ENCODE data around the gene TRIM72. TPM values are rescaled to one million over a fixed set of nuclear protein-coding genes. Genes with fewer than 3 reads are reported as not detected.

Gene TRIM72
- total and polyA plus RNA-seq, 2 of the 8 experiments (the other 6 are each of a cell fraction or from before 2014, with no cell fraction given) = 0.57 to 2.1 TPM

GRCh38 chr16:31189412-31189778 is 24.5 kb upstream of the TRIM72 start:
- Histone ChIP-seq H3K14ac (ENCODE audit: insufficient read length) (no peak overlapping the region), H3K27me3 (replicated peaks in 1 of 4; ENCODE audit: control insufficient read depth in 3 of 4, extremely low read depth in 1 of 4, insufficient read depth in 3 of 4, low read length in 3 of 4) (no peaks in the 10 kb centered on the region), H2AFZ (ENCODE audit: low read length) (no peak overlapping the region), H4K20me1 (replicated peaks in 1 of 2; ENCODE audit: control insufficient read depth in 1 of 2, insufficient read depth in 2 of 2, low read length in 2 of 2) (peaks cover 17 to 49% of the 10 kb centered on the region in 2 experiments), H3K23me2 (ENCODE audit: low read depth, low read length) (no peaks in the 10 kb centered on the region), H3K4me3 (ENCODE audit: extremely low read depth in 1 of 4, insufficient read depth in 2 of 4, low read depth in 3 of 4, low read length in 4 of 4) (no peak overlapping the region), H3K4ac (replicated peaks; ENCODE audit: insufficient read length, low read depth, low read length) (no peak overlapping the region), H2BK15ac (ENCODE audit: low read length) (no peak overlapping the region), H3K27ac (ENCODE audit: low read depth, low read length) (no peak overlapping the region), H3K9ac (replicated peaks in 1 of 4; ENCODE audit: extremely low read depth in 1 of 4, low read depth in 3 of 4, low read length in 3 of 4) (no peak overlapping the region), H2BK120ac (replicated peaks; ENCODE audit: low read depth, low read length) (no peak overlapping the region), H2BK12ac (ENCODE audit: low read depth, low read length) (no peak overlapping the region), H4K91ac (replicated peaks; ENCODE audit: insufficient read length, low read length) (no peak overlapping the region), H2BK20ac (ENCODE audit: low read length) (no peak overlapping the region), H3K79me2 (ENCODE audit: control insufficient read depth in 1 of 2, insufficient read depth in 2 of 2, low read length in 2 of 2) (peaks cover 3 to 64% of the 10 kb centered on the region in 2 experiments), H2BK5ac (ENCODE audit: low read depth, low read length) (no peak overlapping the region), H4K8ac (ENCODE audit: extremely low read depth, insufficient read depth, low read length) (no peak overlapping the region), H3K56ac (replicated peaks; ENCODE audit: insufficient read length, low read depth, low read length) (no peak overlapping the region), H3K9me3 (ENCODE audit: insufficient read depth in 2 of 2, low read depth in 1 of 2, low read length in 1 of 2) (no peaks in the 10 kb centered on the region), H3K4me2 (ENCODE audit: insufficient read depth in 1 of 2, low read depth in 2 of 2, low read length in 2 of 2) (no peak overlapping the region), H3K18ac (ENCODE audit: extremely low read depth, low read length) (no peak overlapping the region), H2AK5ac (ENCODE audit: low read depth, low read length) (no peak overlapping the region), H3K23ac (ENCODE audit: insufficient read length) (no peak overlapping the region), H4K5ac (ENCODE audit: insufficient read length, low read depth, low read length) (no peak overlapping the region), H3K4me1 (replicated peaks in 1 of 4; ENCODE audit: control insufficient read depth in 3 of 4, insufficient read depth in 4 of 4, low read length in 3 of 4) (no peaks in the 10 kb centered on the region), H3K36me3 (ENCODE audit: control insufficient read depth in 2 of 4, insufficient read depth in 4 of 4, low read length in 3 of 4) (peaks cover 82 to 100% (median 98%) of the 10 kb centered on the region in 4 experiments), H3K79me1 (ENCODE audit: low read depth, low read length) (peaks cover 7% of the 10 kb centered on the region)
- FAIRE-seq = no peak
- DNase-seq (ENCODE audit: low read depth in 1 of 2, low spot score in 2 of 2) = no peak
- POLR2A ChIA-PET (ENCODE audit: partially characterized antibody) = interaction anchor here (0.6 to 17.4 kb wide), 12 partner anchors 5 to 229 kb away, joined by 3 to 430 read pairs (median 4); partner anchors contain the start of genes FUS, PYCARD, PYDC1 and TRIM72
- no peak for TF ChIP-seq E2F6 (IDR thresholded peaks at IDR 0.05)
- TF ChIP-seq BCL11A (IDR thresholded peaks at IDR 0.05; ENCODE audit: low read depth in 2 of 2, low read length in 2 of 2) = no peak
- no peak for TF ChIP-seq SRF (IDR thresholded peaks at IDR 0.05; ENCODE audit: low read depth, low read length)
- CTCF ChIA-PET (ENCODE audit: partially characterized antibody) = interaction anchor here (0.9 to 1.2 kb wide), 3 partner anchors 12 to 50 kb away, joined by 3 read pairs; no protein-coding TSS in a partner anchor
- WGBS, 2 experiments (ENCODE audit: extremely low coverage in 1 of 2, insufficient coverage in 1 of 2, insufficient read length in 1 of 2, insufficient replicate concordance in 2 of 2, low coverage in 1 of 2, low lambda C conversion rate in 2 of 2, missing lambda C conversion rate in 1 of 2) = 83% methylated on average over 2 of the region's 2 CpGs; no CpG with 5 or more reads in 1 of the 2 experiments

All from H1 (cell line).